Epidermal melanocyte (primary cell): ENCODE data around the gene CPNE4.

Source experiments
- DNase-seq: peaks from one replicate; pipeline ENCODE4 v3.0.0; 2011; ENCODE audit warnings: low spot score; ENCODE audit not compliant: insufficient read length

Gene CPNE4

DNA sequence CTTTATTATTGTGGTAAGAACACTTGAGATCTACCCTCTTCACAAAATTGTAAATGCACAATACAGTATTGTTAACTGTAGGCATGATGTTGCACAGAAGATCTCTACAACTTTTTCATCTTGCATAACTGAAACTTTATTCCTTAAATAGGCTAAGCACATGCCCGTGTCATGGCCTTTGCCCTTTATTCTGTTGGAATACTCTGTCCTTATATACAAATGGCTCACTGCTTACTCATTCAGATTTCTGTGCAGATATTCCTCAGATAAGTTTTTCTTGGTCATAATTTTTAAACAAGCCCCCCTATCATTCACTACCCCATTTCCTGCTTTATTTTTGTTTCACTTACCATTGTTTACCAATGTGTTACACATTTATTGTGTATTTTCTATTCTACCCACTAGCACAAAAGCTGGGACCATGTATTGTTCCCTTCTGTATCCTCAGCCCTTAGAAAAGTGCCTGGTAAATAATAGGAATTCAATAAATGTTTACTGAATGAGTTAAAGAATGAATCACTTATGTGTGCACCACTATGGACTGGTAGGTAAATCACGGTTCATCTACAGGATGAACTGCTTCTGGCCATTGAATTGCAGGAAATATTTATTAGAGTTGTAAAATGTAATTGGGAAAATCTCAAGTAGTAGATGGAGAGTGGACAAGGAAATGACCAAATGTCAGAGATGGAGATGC is 151.0 kb downstream of the CPNE4 start:
- no peak for DNase-seq

- no peak for DNase-seq
Measured at GRCh38 chr3:131883086-131883485, 151.7 kb downstream of the CPNE4 start.

DNA sequence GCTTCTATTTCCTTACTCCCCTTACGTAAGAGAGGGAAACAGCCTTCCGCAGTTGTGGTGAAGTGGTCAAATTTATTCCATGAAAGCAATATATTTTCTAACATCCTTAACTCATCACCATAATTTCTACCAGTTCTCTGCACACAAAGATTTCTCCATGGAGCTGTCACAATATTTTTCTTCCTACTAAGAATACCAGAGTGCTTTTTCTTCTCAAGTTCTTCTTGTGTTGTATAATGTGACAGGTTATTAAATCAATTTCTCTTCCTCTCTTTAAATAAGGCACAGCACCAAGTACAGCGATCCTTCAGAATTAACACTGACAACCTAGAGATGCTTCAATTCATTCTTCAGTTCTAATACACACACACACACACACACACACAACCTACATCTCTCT is 153.0 kb downstream of the CPNE4 start:
- no peak for DNase-seq

- no peak for DNase-seq
Measured at GRCh38 chr3:131880948-131881347, 153.9 kb downstream of the CPNE4 start.

DNA sequence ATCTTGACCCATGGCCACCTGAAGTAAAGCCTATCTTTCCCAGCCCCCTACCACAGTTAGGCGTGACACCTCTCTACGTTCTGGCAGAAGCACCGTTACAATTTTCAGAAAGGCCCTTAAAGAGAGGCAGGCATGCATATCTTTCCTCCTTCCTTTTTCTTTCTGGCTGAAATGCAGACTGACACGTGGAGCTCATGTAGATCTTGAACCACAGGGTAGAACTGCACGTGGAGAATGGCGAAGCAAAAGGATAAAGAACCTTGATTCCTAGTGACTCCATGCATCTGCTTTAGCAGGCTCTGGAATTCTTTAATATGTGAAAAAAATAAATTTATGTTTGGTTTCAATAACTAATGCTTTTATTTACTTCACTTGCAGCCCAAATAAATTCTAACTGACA is 166.6 kb downstream of the CPNE4 start:
- no peak for DNase-seq

DNA sequence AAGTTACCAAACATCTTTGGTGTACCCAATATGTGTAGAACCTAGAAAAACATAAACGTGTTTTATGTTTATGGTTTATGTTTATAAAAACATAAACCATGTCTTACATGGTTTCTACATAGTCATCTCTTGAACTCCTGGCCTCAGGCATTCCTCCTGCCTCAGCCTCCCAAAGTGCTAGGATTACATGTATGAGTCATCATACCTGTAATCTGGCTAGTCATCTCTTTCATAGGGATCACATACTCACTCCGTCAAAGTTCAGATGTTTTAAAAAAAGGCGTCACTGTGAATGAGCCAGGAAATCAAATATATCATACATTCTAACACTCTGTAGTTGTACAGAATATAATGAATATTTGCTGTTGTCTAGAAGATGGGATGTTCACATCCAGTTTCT is 178.6 kb downstream of the CPNE4 start:
- DNase-seq, result no peak

DNA sequence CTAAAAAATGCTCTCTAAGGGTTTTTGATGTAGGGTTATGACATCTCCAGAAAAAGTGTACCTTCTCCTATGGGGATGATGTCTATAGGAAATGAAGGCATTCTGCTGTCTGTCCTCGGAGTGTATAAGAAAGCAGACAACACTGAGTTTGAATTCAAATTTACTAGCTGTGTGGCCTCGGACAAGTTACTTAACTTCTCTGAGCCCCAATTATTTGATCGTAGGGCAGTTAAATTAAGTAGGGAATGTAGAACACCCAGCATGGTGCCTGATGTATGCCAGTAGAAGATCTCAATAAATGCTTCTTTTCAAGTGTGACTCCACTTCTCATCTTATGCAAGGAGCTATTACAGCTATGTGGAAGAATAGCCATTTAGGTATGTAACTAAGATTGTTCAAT is 184.6 kb downstream of the CPNE4 start:
- DNase-seq, result no peak

DNA sequence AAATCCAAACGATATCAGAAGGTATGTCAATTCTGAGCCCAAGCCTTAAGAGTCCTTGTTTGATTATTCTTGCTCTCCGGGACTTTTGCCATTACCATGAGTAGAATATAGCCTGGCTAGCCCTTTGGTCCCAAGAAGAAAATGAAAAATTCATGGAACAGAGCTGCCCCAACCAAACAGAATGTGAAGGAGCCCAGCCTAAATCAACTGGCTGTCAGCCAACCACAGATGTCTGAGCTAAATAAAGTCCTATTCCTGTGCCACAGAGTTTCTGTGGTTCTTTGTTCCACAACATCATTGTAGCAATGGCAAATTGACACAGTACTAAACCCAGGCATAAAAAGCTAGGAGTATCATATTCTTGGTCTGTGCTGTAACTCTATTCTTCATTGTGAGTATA is 185.2 kb downstream of the CPNE4 start:
- no peak for DNase-seq

- DNase-seq, result no peak
Measured at GRCh38 chr3:131847966-131848510, 186.8 kb downstream of the CPNE4 start.

DNA sequence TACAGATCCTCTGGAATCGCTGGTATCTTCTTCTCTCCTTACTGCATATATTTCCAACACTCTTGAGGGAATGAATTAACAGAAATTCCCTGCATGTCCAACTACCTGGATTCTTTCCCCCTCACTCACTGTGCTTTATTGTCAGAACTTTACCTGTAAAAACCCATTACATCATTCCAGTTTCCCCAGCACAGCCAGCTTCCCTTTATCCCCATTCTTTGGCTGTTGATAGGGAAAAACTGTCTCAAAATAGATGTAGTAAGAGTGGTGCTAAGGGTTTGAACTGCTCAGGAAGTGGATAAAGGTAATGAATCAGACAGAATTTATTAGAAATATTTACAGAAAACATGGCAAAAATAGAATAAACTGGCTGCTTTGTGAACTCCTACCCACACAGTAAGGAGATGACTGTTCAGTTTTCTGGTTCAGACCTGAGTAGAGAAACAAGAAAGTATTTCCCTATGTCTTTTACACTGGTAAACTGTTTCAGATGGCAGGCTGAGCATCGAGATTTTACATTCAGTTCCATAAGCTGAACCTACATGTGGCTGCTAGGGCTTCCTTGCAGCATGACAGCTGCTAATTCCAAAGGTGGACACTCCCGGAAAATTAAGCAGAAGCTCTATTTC is 188.4 kb downstream of the CPNE4 start:
- no peak for DNase-seq

GRCh38 chr3:131843174-131843573 is 191.6 kb downstream of the CPNE4 start:
- no peak for DNase-seq

GRCh38 chr3:131840156-131840797 is 194.5 kb downstream of the CPNE4 start:
- no peak for DNase-seq

- DNase-seq, result no peak
Measured at GRCh38 chr3:131835906-131836305, 198.9 kb downstream of the CPNE4 start.

GRCh38 chr3:131831608-131832007 is 203.2 kb downstream of the CPNE4 start:
- DNase-seq, result no peak

GRCh38 chr3:131821191-131821762 is 213.5 kb downstream of the CPNE4 start:
- DNase-seq, result no peak

GRCh38 chr3:131819381-131820055 is 215.3 kb downstream of the CPNE4 start:
- no peak for DNase-seq

- DNase-seq, result no peak
Measured at GRCh38 chr3:131812433-131812832, 222.4 kb downstream of the CPNE4 start.

DNA sequence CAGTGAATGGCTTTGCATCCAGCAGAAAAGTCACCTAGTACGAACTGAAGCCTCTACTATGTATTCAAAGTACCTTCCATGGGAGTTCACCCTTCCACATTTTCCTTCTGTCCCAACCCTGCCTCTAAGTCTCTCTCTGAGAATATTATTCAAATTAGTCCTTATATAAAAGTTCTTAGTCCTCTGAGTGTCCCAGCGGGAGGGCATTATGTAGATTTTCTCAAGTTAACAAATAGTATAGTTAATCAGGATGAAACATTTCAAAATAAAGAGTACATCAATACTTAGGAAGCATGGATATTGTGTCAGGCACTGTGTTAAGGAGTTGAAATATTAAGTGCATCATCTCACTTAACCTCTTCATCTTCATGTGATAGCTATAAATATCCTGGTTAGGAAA is 223.3 kb downstream of the CPNE4 start:
- DNase-seq, result no peak

- no peak for DNase-seq
Measured at GRCh38 chr3:131807822-131808221, 227.0 kb downstream of the CPNE4 start.

- no peak for DNase-seq
Measured at GRCh38 chr3:131806736-131807135, 228.1 kb downstream of the CPNE4 start.

- no peak for DNase-seq
Measured at GRCh38 chr3:131804565-131805133, 230.2 kb downstream of the CPNE4 start.
